Upper lobe of right lung (tissue), 1 donor: Measurements from ENCODE around the gene ZNRF3. TPM values are rescaled to one million over a fixed set of nuclear protein-coding genes. Genes with fewer than 3 reads are reported as not detected.
A peak's percentile ranks its signal among the peaks of the same experiment; 100 is the strongest.

Experiments
- ATAC-seq: fragments of 200-7000 bp; cut with Tn5 transposase; one replicate; pipeline ENCODE4 v1.9.1; 2020; ENCODE audit warnings: mild to moderate bottlenecking, moderate library complexity
- DNase-seq: peaks from one replicate; pipeline ENCODE4 v3.0.0-alpha.2; 2020
- H3K27ac ChIP-seq: fragments of 200-600 bp; one replicate; pipeline ENCODE4 v1.8.0; 2022
- H3K27me3 ChIP-seq: fragments of 200-600 bp; one replicate; pipeline ENCODE4 v1.8.0; 2022; ENCODE audit warnings: mild to moderate bottlenecking
- H3K36me3 ChIP-seq: fragments of 200-600 bp; one replicate; pipeline ENCODE4 v1.8.0; 2022
- H3K4me1 ChIP-seq: fragments of 200-600 bp; one replicate; pipeline ENCODE4 v1.8.0; 2022
- H3K4me3 ChIP-seq: fragments of 200-600 bp; one replicate; pipeline ENCODE4 v1.8.0; 2022; ENCODE audit warnings: mild to moderate bottlenecking
- H3K9me3 ChIP-seq: fragments of 200-600 bp; one replicate; pipeline ENCODE4 v1.8.0; 2022
- intact Hi-C: fragments of 100-400 bp; cut with DNase I; formaldehyde crosslinking; loops from one replicate; pipeline ENCODE4 v1.11.0; 2022
- total RNA-seq: library from RNA; stranded (reverse); fragmentation: NEBNext Ultra II Directional; extraction: Animal tissue kit (Norgen Biotek cat#: 25700); gene quantifications from one replicate; pipeline ENCODE4 v1.2.1, GENCODE V29; 2021
- TF ChIP-seq, protein P1 (sequence below): fragments of 200-600 bp; IDR thresholded peaks from one replicate; pipeline ENCODE4 v1.8.0; 2022; ENCODE audit warnings: antibody characterized with exemption
- donor health status: DM: no; HTN: yes; CAD: no; lungs with severe emphysema.

Gene ZNRF3
- total RNA-seq, 1 donor from 2014 or later = 15.8 TPM

GRCh38 chr22:28893810-28894209 is 10.4 kb downstream of the ZNRF3 start:
- ATAC-seq = no peak

GRCh38 chr22:28894334-28894733 is 11.0 kb downstream of the ZNRF3 start:
- Histone ChIP-seq H3K27ac (no peak overlapping the region), H3K4me1 (peaks cover 19% of the 10 kb centered on the region), H3K36me3 (no peaks in the 10 kb centered on the region), H3K4me3 (no peak overlapping the region), H3K9me3 (no peaks in the 10 kb centered on the region), H3K27me3 (no peaks in the 10 kb centered on the region)
- intact Hi-C loops = no loop called here
- DNase-seq = no peak
- TF ChIP-seq, protein P1, sequence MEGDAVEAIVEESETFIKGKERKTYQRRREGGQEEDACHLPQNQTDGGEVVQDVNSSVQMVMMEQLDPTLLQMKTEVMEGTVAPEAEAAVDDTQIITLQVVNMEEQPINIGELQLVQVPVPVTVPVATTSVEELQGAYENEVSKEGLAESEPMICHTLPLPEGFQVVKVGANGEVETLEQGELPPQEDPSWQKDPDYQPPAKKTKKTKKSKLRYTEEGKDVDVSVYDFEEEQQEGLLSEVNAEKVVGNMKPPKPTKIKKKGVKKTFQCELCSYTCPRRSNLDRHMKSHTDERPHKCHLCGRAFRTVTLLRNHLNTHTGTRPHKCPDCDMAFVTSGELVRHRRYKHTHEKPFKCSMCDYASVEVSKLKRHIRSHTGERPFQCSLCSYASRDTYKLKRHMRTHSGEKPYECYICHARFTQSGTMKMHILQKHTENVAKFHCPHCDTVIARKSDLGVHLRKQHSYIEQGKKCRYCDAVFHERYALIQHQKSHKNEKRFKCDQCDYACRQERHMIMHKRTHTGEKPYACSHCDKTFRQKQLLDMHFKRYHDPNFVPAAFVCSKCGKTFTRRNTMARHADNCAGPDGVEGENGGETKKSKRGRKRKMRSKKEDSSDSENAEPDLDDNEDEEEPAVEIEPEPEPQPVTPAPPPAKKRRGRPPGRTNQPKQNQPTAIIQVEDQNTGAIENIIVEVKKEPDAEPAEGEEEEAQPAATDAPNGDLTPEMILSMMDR = no peak
- ATAC-seq = peak; percentile 45

More at GRCh38 chr22:28893810-28894209, 10.4 kb downstream of the ZNRF3 start:
- Histone ChIP-seq H3K27me3 (no peaks in the 10 kb centered on the region), H3K36me3 (no peaks in the 10 kb centered on the region), H3K27ac (no peak overlapping the region), H3K4me1 (peaks cover 17% of the 10 kb centered on the region), H3K9me3 (no peaks in the 10 kb centered on the region), H3K4me3 (no peak overlapping the region)
- intact Hi-C loops = no loop called here
- DNase-seq = no peak
- TF ChIP-seq, protein P1 = no peak

GRCh38 chr22:28894807-28895206 is 11.4 kb downstream of the ZNRF3 start:
- no peak for DNase-seq
- H3K27me3 ChIP-seq = no peaks in the 10 kb centered on the region
- ATAC-seq = no peak
- no peak overlapping the region for H3K27ac ChIP-seq
- H3K36me3 ChIP-seq = no peaks in the 10 kb centered on the region
- TF ChIP-seq, protein P1 = no peak
- H3K9me3 ChIP-seq = no peaks in the 10 kb centered on the region
- no peak overlapping the region for H3K4me3 ChIP-seq
- peaks cover 22% of the 10 kb centered on the region for H3K4me1 ChIP-seq
- intact Hi-C loops = no loop called here

DNA sequence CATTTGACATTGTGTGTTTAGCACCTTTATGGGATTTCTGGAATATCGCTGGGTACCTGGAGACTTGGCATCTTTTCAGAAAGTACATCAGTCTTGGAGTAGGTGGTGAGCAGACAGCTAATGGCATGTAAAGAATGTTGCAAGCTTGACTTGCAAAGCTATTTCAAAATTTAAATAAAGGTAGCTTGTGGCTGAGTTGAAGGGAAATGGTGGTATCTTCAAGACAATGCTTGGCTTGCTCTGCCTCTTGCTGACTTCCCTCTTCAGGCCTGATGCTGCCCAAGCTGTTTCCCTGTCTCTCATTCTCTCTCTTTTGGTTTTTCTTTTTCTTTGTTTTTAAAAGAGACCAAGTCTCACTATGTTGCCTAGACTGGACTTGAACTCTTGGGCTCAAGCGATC is 13.2 kb downstream of the ZNRF3 start:
- Histone ChIP-seq H3K27me3 (no peaks in the 10 kb centered on the region), H3K4me3 (no peak overlapping the region), H3K27ac (no peak overlapping the region), H3K9me3 (no peaks in the 10 kb centered on the region), H3K36me3 (no peaks in the 10 kb centered on the region), H3K4me1 (peaks cover 26% of the 10 kb centered on the region)
- TF ChIP-seq, protein P1 = no peak
- DNase-seq (no peak), ATAC-seq (no peak)
- intact Hi-C loops = no loop called here

- H3K4me1 ChIP-seq = peaks cover 23% of the 10 kb centered on the region
- no peak for DNase-seq
- TF ChIP-seq, protein P1 = no peak
- ATAC-seq = no peak
- H3K4me3 ChIP-seq = no peak overlapping the region
- H3K27ac ChIP-seq = no peak overlapping the region
- H3K27me3 ChIP-seq = no peaks in the 10 kb centered on the region
- H3K36me3 ChIP-seq = no peaks in the 10 kb centered on the region
- no peaks in the 10 kb centered on the region for H3K9me3 ChIP-seq
- intact Hi-C loops = no loop called here
These were observed 14.9 kb downstream of the ZNRF3 start for GRCh38 chr22:28898233-28898629.

DNA sequence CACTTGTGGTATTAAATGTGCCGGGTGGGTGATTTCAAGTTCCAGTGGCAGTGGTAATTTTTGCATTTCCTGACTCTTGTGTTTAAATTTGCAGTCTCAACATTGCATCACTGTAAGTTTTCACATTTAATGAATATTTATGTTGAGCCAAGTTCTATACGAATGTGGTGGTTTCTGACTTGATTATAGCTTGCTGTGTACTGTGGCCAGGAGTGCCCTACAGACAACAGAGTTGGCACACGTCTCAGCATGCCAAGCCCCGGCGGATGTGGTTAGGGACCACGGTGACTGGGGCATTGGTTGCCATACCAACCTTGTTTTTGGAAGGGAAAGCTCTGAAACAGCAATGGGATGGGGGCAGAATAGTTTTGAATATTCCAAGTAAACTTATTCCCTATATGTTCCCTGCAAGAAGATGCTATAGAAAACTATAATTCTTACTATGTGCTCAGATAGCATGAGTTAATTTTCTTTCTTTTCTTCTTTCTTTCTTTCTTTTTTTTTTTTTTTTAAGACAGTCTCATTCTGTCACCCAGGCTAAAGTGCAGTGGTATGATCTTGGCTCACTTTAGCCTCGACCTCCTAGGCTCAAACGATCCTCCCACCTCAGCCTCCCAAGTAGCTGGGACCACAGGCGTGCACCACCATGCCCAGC is 16.0 kb downstream of the ZNRF3 start:
- Histone ChIP-seq H3K27ac (no peak overlapping the region), H3K27me3 (no peaks in the 10 kb centered on the region), H3K9me3 (no peaks in the 10 kb centered on the region), H3K4me3 (no peak overlapping the region), H3K4me1 (peaks cover 33% of the 10 kb centered on the region), H3K36me3 (no peaks in the 10 kb centered on the region)
- ATAC-seq (no peak), DNase-seq (no peak)
- intact Hi-C loops = no loop called here
- TF ChIP-seq, protein P1 = no peak
